IPS-NIHi7 (cell line): ENCODE results near the gene C5AR2.
"Not testable (repeated sequence)": the region's sequence is repeated elsewhere in the genome, so short reads cannot be mapped to it uniquely, and the experiment has no call there.

Experiments used
- DNase-seq: peaks from one replicate; pipeline ENCODE4 v3.0.0; 2012; ENCODE audit warnings: mixed read lengths; ENCODE audit errors: extremely low spot score

The C5AR2 gene

GRCh38 chr19:47363758-47364531 is 32.0 kb downstream of the C5AR2 start:
- no peak for DNase-seq

GRCh38 chr19:47365455-47365854 is 33.5 kb downstream of the C5AR2 start:
- DNase-seq = not testable (repeated sequence)

- DNase-seq = no peak
Observed at GRCh38 chr19:47370045-47370611, 38.2 kb downstream of the C5AR2 start.

GRCh38 chr19:47371261-47371660 is 39.3 kb downstream of the C5AR2 start:
- DNase-seq = no peak

- DNase-seq = no peak
Observed at GRCh38 chr19:47372603-47373002, 40.6 kb downstream of the C5AR2 start.

- DNase-seq = no peak
Observed at GRCh38 chr19:47373246-47374240, 41.6 kb downstream of the C5AR2 start.

GRCh38 chr19:47374876-47375693 is 43.1 kb downstream of the C5AR2 start:
- DNase-seq = no peak

GRCh38 chr19:47375694-47376588 is 44.0 kb downstream of the C5AR2 start:
- DNase-seq = no peak

- DNase-seq = no peak
Observed at GRCh38 chr19:47376589-47377144, 44.7 kb downstream of the C5AR2 start.

GRCh38 chr19:47377208-47377701 is 45.3 kb downstream of the C5AR2 start:
- DNase-seq = no peak

GRCh38 chr19:47377801-47378200 is 45.8 kb downstream of the C5AR2 start:
- no peak for DNase-seq

- no peak for DNase-seq
Observed at GRCh38 chr19:47378246-47378645, 46.3 kb downstream of the C5AR2 start.

GRCh38 chr19:47379381-47379938 is 47.5 kb downstream of the C5AR2 start:
- no peak for DNase-seq

GRCh38 chr19:47380559-47380958 is 48.6 kb downstream of the C5AR2 start:
- DNase-seq = no peak

- DNase-seq = no peak
Observed at GRCh38 chr19:47381121-47381520, 49.1 kb downstream of the C5AR2 start.

GRCh38 chr19:47381653-47382279 is 49.8 kb downstream of the C5AR2 start:
- no peak for DNase-seq

GRCh38 chr19:47383890-47384289 is 51.9 kb downstream of the C5AR2 start:
- not testable (repeated sequence) for DNase-seq

GRCh38 chr19:47384533-47384932 is 52.6 kb downstream of the C5AR2 start:
- not testable (repeated sequence) for DNase-seq

- DNase-seq = not testable (repeated sequence)
Observed at GRCh38 chr19:47386582-47386981, 54.6 kb downstream of the C5AR2 start.
